ENCODE data around the gene CDH4.

Gene CDH4

DNA sequence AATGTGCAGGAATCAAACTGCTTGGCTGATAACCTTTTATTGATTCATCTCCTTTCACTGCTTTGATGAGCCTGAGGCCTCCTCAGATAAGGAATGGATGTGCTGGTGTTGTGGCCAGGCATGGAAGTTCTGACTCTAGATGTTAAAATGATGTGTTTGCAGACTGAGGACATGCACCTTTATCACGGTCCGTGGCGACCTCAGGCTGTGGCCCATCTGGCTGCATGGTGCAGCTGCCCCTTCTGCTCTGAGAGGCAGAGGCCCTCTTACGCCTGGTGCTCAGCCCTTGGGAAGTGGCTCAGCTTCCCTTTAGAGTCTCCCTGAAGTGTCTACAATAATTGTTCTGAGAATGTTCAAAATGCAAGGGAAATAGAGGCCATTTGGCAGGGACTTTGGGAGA lies 26.2 kb downstream of the CDH4 start:
- Histone ChIP-seq H3K79me1 (ENCODE audit: low read length) (no peaks in the 10 kb centered on the region), H4K8ac (ENCODE audit: low read depth, low read length) (no peak overlapping the region), H3K4me1 (ENCODE audit: control insufficient read depth, low read depth, low read length) (no peaks in the 10 kb centered on the region), H3K27ac (ENCODE audit: low read depth, low read length) (no peak overlapping the region), H3K27me3 (ENCODE audit: insufficient read depth, low read length, poor library complexity) (no peaks in the 10 kb centered on the region), H3K56ac (ENCODE audit: low read length) (no peak overlapping the region), H3K4me2 (ENCODE audit: low read length) (no peak overlapping the region), H3K23ac (ENCODE audit: low read length) (no peak overlapping the region), H2BK5ac (ENCODE audit: low read length) (no peak overlapping the region), H2BK15ac (replicated peaks; ENCODE audit: low read depth) (no peak overlapping the region), H3K9ac (ENCODE audit: low read length) (no peak overlapping the region), H3K4ac (ENCODE audit: low read depth, low read length) (no peak overlapping the region), H3K36me3 (ENCODE audit: control insufficient read depth, insufficient read depth, low read length) (no peaks in the 10 kb centered on the region), H3K18ac (ENCODE audit: low read length) (no peak overlapping the region), H3K79me2 (ENCODE audit: control insufficient read depth, insufficient read depth, low read length) (no peaks in the 10 kb centered on the region), H3K4me3 (ENCODE audit: low read length) (no peak overlapping the region), H2BK120ac (ENCODE audit: low read depth, low read length) (no peak overlapping the region), H4K5ac (ENCODE audit: low read length) (no peak overlapping the region), H2AK5ac (ENCODE audit: low read length) (no peak overlapping the region)
- no peak for DNase-seq
- no CpG with 5 or more reads among the region's 4 CpGs for WGBS (ENCODE audit: extremely low coverage, insufficient coverage, low lambda C conversion rate)

DNA sequence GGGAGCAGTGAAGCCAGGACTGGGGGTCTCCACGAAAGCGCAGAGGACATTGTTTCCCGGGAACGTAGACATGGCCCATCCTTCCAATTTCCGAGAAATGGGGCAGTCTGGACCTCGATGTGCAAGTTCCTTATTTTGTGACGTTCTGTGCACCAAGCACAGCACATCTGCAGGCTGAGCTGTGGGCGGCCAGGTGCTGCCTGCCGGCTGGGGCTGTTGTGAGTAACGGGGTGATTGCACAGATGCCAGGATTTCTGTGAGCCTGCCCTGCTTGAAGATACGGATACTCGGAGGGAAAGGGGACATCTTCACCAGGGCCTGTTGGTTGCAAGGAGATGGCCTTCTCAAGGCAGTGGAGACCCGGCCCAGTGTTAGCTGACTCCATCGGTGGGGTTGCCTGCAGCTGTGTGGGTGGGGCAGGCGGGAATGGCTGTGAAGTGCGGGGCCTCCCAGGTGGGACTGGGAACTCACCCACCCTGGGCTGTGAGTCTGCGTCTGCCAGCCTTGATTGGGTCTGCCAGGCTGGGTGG lies 27.6 kb downstream of the CDH4 start:
- no peak overlapping the region for H4K8ac ChIP-seq (ENCODE audit: low read depth, low read length)
- H2BK5ac ChIP-seq (ENCODE audit: low read length), result no peak overlapping the region
- no peak for DNase-seq
- H3K56ac ChIP-seq (ENCODE audit: low read length), result no peak overlapping the region
- no peaks in the 10 kb centered on the region for H3K27me3 ChIP-seq (ENCODE audit: insufficient read depth, low read length, poor library complexity)
- H3K79me2 ChIP-seq (ENCODE audit: control insufficient read depth, insufficient read depth, low read length), result no peaks in the 10 kb centered on the region
- H3K27ac ChIP-seq (ENCODE audit: low read depth, low read length), result no peak overlapping the region
- H3K4me3 ChIP-seq (ENCODE audit: low read length), result no peak overlapping the region
- no peak overlapping the region for H2BK15ac ChIP-seq (replicated peaks; ENCODE audit: low read depth)
- no CpG with 5 or more reads among the region's 17 CpGs for WGBS (ENCODE audit: extremely low coverage, insufficient coverage, low lambda C conversion rate)
- no peak overlapping the region for H3K4ac ChIP-seq (ENCODE audit: low read depth, low read length)
- H3K4me2 ChIP-seq (ENCODE audit: low read length), result no peak overlapping the region
- no peaks in the 10 kb centered on the region for H3K36me3 ChIP-seq (ENCODE audit: control insufficient read depth, insufficient read depth, low read length)
- no peak overlapping the region for H4K5ac ChIP-seq (ENCODE audit: low read length)
- no peak overlapping the region for H3K23ac ChIP-seq (ENCODE audit: low read length)
- H3K18ac ChIP-seq (ENCODE audit: low read length), result no peak overlapping the region
- H2AK5ac ChIP-seq (ENCODE audit: low read length), result no peak overlapping the region
- no peaks in the 10 kb centered on the region for H3K4me1 ChIP-seq (ENCODE audit: control insufficient read depth, low read depth, low read length)
- no peak overlapping the region for H3K9ac ChIP-seq (ENCODE audit: low read length)
- H2BK120ac ChIP-seq (ENCODE audit: low read depth, low read length), result no peak overlapping the region
- no peaks in the 10 kb centered on the region for H3K79me1 ChIP-seq (ENCODE audit: low read length)

DNA sequence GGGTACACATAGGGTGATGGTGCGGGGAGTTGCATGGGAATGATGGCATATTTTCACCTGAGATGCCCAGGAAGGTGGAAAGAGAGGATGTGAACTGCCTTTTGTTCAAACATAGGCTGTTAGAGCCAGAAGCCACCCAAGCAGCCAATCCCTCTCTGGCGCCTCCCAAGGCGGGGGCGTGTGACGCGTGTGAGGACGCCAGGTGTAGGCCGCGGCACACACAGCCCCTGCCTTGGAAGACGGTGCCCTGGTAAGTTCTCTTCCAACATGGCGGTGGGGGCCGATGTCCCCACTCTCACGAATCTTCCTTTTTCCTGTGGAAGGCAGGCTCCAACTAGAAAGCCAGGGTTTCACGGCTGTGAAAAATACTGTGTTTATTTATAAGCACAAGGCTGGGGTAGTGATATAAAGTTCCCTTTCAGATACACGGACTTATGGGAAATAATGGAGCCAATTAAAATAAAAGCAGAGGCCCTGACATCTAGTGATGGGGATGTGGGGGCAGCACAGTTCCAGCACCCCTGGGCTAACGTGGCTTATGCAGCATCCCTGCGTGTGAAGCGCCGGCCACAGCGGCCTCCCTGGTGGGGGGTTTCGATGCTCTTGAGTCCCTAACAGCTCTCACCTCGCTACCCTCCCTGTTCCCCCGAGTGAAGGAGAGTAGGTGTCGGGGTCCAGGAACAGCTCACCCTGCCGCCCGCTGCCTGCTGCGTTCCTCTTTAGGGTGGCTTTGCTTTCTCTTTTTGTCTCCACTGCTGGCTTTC lies 28.3 kb downstream of the CDH4 start:
- Histone ChIP-seq H3K79me2 (ENCODE audit: control insufficient read depth, insufficient read depth, low read length) (no peaks in the 10 kb centered on the region), H3K56ac (ENCODE audit: low read length) (no peak overlapping the region), H3K18ac (ENCODE audit: low read length) (no peak overlapping the region), H3K9ac (ENCODE audit: low read length) (no peak overlapping the region), H4K8ac (ENCODE audit: low read depth, low read length) (no peak overlapping the region), H2BK15ac (replicated peaks; ENCODE audit: low read depth) (no peak overlapping the region), H3K36me3 (ENCODE audit: control insufficient read depth, insufficient read depth, low read length) (no peaks in the 10 kb centered on the region), H2AK5ac (ENCODE audit: low read length) (no peak overlapping the region), H3K27me3 (ENCODE audit: insufficient read depth, low read length, poor library complexity) (no peaks in the 10 kb centered on the region), H3K4me2 (ENCODE audit: low read length) (no peak overlapping the region), H3K23ac (ENCODE audit: low read length) (no peak overlapping the region), H3K4me3 (ENCODE audit: low read length) (no peak overlapping the region), H3K27ac (ENCODE audit: low read depth, low read length) (no peak overlapping the region), H3K79me1 (ENCODE audit: low read length) (no peaks in the 10 kb centered on the region), H3K4ac (ENCODE audit: low read depth, low read length) (no peak overlapping the region), H4K5ac (ENCODE audit: low read length) (no peak overlapping the region), H3K4me1 (ENCODE audit: control insufficient read depth, low read depth, low read length) (no peaks in the 10 kb centered on the region), H2BK5ac (ENCODE audit: low read length) (no peak overlapping the region), H2BK120ac (ENCODE audit: low read depth, low read length) (no peak overlapping the region)
- no CpG with 5 or more reads among the region's 27 CpGs for WGBS (ENCODE audit: extremely low coverage, insufficient coverage, low lambda C conversion rate)
- DNase-seq, result no peak

DNA sequence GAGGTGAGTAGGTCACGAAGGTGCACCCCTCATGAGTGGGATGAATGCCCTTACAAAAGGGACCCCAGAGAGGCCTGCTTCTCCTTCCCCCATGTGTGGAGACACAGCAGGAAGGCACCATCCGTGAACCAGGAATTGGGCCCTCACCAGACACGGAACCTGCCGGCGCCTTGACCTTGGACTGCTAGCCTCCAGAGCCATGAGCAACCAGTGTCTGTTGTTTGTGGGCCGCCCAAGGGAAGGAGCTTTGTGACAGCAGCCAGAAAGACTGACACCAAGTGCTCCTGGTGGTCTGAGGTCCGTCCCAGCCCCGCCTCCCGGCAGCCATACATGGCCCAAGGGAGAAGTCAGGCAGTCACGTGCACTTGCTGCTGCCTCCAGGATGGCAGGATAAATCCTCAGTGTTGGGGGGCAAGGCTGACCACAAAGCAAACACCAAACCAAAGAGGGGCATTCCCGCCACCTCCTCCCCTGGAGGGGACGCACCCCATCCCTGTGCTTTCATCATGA lies 29.3 kb downstream of the CDH4 start:
- no peak overlapping the region for H3K23ac ChIP-seq (ENCODE audit: low read length)
- DNase-seq, result no peak
- no peak overlapping the region for H3K4me2 ChIP-seq (ENCODE audit: low read length)
- no peak overlapping the region for H3K27ac ChIP-seq (ENCODE audit: low read depth, low read length)
- H3K27me3 ChIP-seq (ENCODE audit: insufficient read depth, low read length, poor library complexity), result no peaks in the 10 kb centered on the region
- H3K79me1 ChIP-seq (ENCODE audit: low read length), result no peaks in the 10 kb centered on the region
- H3K4me3 ChIP-seq (ENCODE audit: low read length), result no peak overlapping the region
- H2BK15ac ChIP-seq (replicated peaks; ENCODE audit: low read depth), result no peak overlapping the region
- no peak overlapping the region for H3K56ac ChIP-seq (ENCODE audit: low read length)
- H2AK5ac ChIP-seq (ENCODE audit: low read length), result no peak overlapping the region
- H3K36me3 ChIP-seq (ENCODE audit: control insufficient read depth, insufficient read depth, low read length), result no peaks in the 10 kb centered on the region
- H3K9ac ChIP-seq (ENCODE audit: low read length), result no peak overlapping the region
- H2BK120ac ChIP-seq (ENCODE audit: low read depth, low read length), result no peak overlapping the region
- H4K5ac ChIP-seq (ENCODE audit: low read length), result no peak overlapping the region
- no peak overlapping the region for H3K4ac ChIP-seq (ENCODE audit: low read depth, low read length)
- no peaks in the 10 kb centered on the region for H3K4me1 ChIP-seq (ENCODE audit: control insufficient read depth, low read depth, low read length)
- no peak overlapping the region for H4K8ac ChIP-seq (ENCODE audit: low read depth, low read length)
- WGBS (ENCODE audit: extremely low coverage, insufficient coverage, low lambda C conversion rate), result no CpG with 5 or more reads among the region's 12 CpGs
- no peaks in the 10 kb centered on the region for H3K79me2 ChIP-seq (ENCODE audit: control insufficient read depth, insufficient read depth, low read length)
- H3K18ac ChIP-seq (ENCODE audit: low read length), result no peak overlapping the region
- H2BK5ac ChIP-seq (ENCODE audit: low read length), result no peak overlapping the region

DNA sequence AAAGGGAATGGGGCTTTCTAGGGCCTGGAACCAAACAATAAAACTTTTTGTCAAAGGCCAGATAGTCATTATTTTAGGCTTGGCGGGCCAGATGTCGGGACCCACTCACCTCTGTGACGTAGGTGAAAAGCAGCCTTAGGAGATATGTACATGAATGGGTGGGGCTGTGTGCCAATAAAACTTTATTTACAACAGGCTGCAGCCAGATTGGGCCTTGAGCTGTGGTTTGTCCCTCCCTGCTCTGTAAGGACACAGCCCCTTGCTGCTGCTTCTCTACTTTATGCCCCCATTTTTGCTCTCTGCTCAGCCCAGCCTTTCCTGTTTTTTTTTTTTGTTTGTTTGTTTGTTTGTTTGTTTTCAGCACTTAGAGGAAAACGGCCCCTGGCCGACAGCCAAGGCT lies 32.7 kb downstream of the CDH4 start:
- H3K56ac ChIP-seq (ENCODE audit: low read length), result no peak overlapping the region
- no peak overlapping the region for H3K27ac ChIP-seq (ENCODE audit: low read depth, low read length)
- H3K23ac ChIP-seq (ENCODE audit: low read length), result no peak overlapping the region
- no peak overlapping the region for H4K5ac ChIP-seq (ENCODE audit: low read length)
- no peaks in the 10 kb centered on the region for H3K36me3 ChIP-seq (ENCODE audit: control insufficient read depth, insufficient read depth, low read length)
- H3K18ac ChIP-seq (ENCODE audit: low read length), result no peak overlapping the region
- no peak overlapping the region for H4K8ac ChIP-seq (ENCODE audit: low read depth, low read length)
- H3K4me1 ChIP-seq (ENCODE audit: control insufficient read depth, low read depth, low read length), result no peaks in the 10 kb centered on the region
- no peaks in the 10 kb centered on the region for H3K27me3 ChIP-seq (ENCODE audit: insufficient read depth, low read length, poor library complexity)
- H2BK120ac ChIP-seq (ENCODE audit: low read depth, low read length), result no peak overlapping the region
- WGBS (ENCODE audit: extremely low coverage, insufficient coverage, low lambda C conversion rate), result no CpG with 5 or more reads among the region's 5 CpGs
- H3K79me1 ChIP-seq (ENCODE audit: low read length), result no peaks in the 10 kb centered on the region
- no peak overlapping the region for H2AK5ac ChIP-seq (ENCODE audit: low read length)
- H2BK15ac ChIP-seq (replicated peaks; ENCODE audit: low read depth), result no peak overlapping the region
- no peak overlapping the region for H3K9ac ChIP-seq (ENCODE audit: low read length)
- no peak overlapping the region for H2BK5ac ChIP-seq (ENCODE audit: low read length)
- DNase-seq, result no peak
- H3K4me2 ChIP-seq (ENCODE audit: low read length), result no peak overlapping the region
- H3K4me3 ChIP-seq (ENCODE audit: low read length), result no peak overlapping the region
- no peak overlapping the region for H3K4ac ChIP-seq (ENCODE audit: low read depth, low read length)
- no peaks in the 10 kb centered on the region for H3K79me2 ChIP-seq (ENCODE audit: control insufficient read depth, insufficient read depth, low read length)

Data from mesendoderm (in vitro differentiated cells).